C1 segment of cervical spinal cord (tissue), 14 donors: ENCODE measurements around the gene ZGPAT.
"Not testable (repeated sequence)": the region's sequence is repeated elsewhere in the genome, so short reads cannot be mapped to it uniquely, and the experiment has no call there.

Experiments
- DNase-seq, 14 donors: peaks; one replicate each; lab custom pipeline; 2025; lab: John Stamatoyannopoulos, UW

The ZGPAT gene

GRCh38 chr20:63765082-63765873, 57.4 kb downstream of the ZGPAT start:
- DNase-seq: no peak

- no peak for DNase-seq
Observed at GRCh38 chr20:63765902-63766301, 58.1 kb downstream of the ZGPAT start.

GRCh38 chr20:63766695-63767426, 59.0 kb downstream of the ZGPAT start:
- DNase-seq: no peak

- DNase-seq: peak in 1 of 14 donors; percentile 64
Observed at GRCh38 chr20:63767456-63767855, 59.6 kb downstream of the ZGPAT start.

- peak in 1 of 14 donors; percentile 64 for DNase-seq
Observed at GRCh38 chr20:63767886-63768285, 60.0 kb downstream of the ZGPAT start.

GRCh38 chr20:63768591-63769515, 61.0 kb downstream of the ZGPAT start:
- no peak for DNase-seq

- DNase-seq: no peak
Observed at GRCh38 chr20:63769891-63770474, 62.1 kb downstream of the ZGPAT start.

- DNase-seq: no peak
Observed at GRCh38 chr20:63771046-63771707, 63.3 kb downstream of the ZGPAT start.

- no peak for DNase-seq
Observed at GRCh38 chr20:63772781-63773518, 65.1 kb downstream of the ZGPAT start.

GRCh38 chr20:63773571-63774241, 65.9 kb downstream of the ZGPAT start:
- no peak for DNase-seq

- DNase-seq: no peak
Observed at GRCh38 chr20:63774306-63774705, 66.5 kb downstream of the ZGPAT start.

- peak in 7 of 14 donors; percentile 9 to 37 (median 15) for DNase-seq
Observed at GRCh38 chr20:63775096-63775978, 67.5 kb downstream of the ZGPAT start.

- not testable (repeated sequence) for DNase-seq
Observed at GRCh38 chr20:63776875-63777274, 69.0 kb downstream of the ZGPAT start.

- DNase-seq: no peak
Observed at GRCh38 chr20:63777614-63778013, 69.8 kb downstream of the ZGPAT start.

- DNase-seq: no peak
Observed at GRCh38 chr20:63778034-63778752, 70.4 kb downstream of the ZGPAT start.

- no peak for DNase-seq
Observed at GRCh38 chr20:63778857-63779256, 71.0 kb downstream of the ZGPAT start.

- DNase-seq: no peak
Observed at GRCh38 chr20:63781181-63781580, 73.3 kb downstream of the ZGPAT start.

- DNase-seq: no peak
Observed at GRCh38 chr20:63782051-63782471, 74.2 kb downstream of the ZGPAT start.
